Heart right ventricle (tissue), 16 donors: ENCODE measurements around the gene DCANP1. TPM values are rescaled to one million over a fixed set of nuclear protein-coding genes. Genes with fewer than 3 reads are reported as not detected.
A peak's percentile ranks its signal among the peaks of the same experiment; 100 is the strongest.

Experiments used
- ATAC-seq, 8 donors: fragments of 200-7000 bp; cut with Tn5 transposase; one replicate each; pipeline ENCODE4 v1.9.1; 2020; ENCODE audit warnings: mild to moderate bottlenecking in 8 of 8, moderate library complexity in 8 of 8, moderate number of reproducible peaks in 1 of 8
- DNase-seq, 2 donors: peaks; one replicate each; pipeline ENCODE4 v3.0.0-alpha.2; 2020
- H3K27ac ChIP-seq, 10 donors: fragments of 200-600 bp; sonication (generic) in 2 of 10; one replicate each; pipeline versions ENCODE4 v1.5.0 to v1.8.0; 2020 to 2022; ENCODE audit warnings: mild to moderate bottlenecking in 3 of 10
- H3K27me3 ChIP-seq, 7 donors: fragments of 200-600 bp; one replicate each; pipeline ENCODE4 v1.8.0; 2021 to 2022; ENCODE audit warnings: mild to moderate bottlenecking in 2 of 7
- H3K36me3 ChIP-seq, 9 donors: fragments of 200-600 bp; sonication (generic) in 1 of 9; one replicate each; pipeline versions ENCODE4 v1.5.0 to v1.8.0; 2020 to 2022; ENCODE audit warnings: mild to moderate bottlenecking in 2 of 9
- H3K4me1 ChIP-seq, 9 donors: fragments of 200-600 bp; sonication (generic) in 1 of 9; one replicate each; pipeline versions ENCODE4 v1.5.0 to v1.8.0; 2020 to 2022; ENCODE audit warnings: mild to moderate bottlenecking in 4 of 9
- H3K4me3 ChIP-seq, 10 donors: fragments of 200-600 bp; sonication (generic) in 2 of 10; one replicate each; pipeline versions ENCODE4 v1.5.0 to v1.8.0; 2020 to 2022; ENCODE audit warnings: mild to moderate bottlenecking in 7 of 10, moderate library complexity in 2 of 10
- H3K9me3 ChIP-seq, 11 donors: fragments of 200-600 bp in 10 of 11; sonication (generic) in 2 of 11; one replicate each; pipeline versions ENCODE4 v1.5.0 to v1.8.0; 2013 to 2022; ENCODE audit warnings: mild to moderate bottlenecking in 2 of 11, control low read depth in 1 of 11, moderate library complexity in 1 of 11
- WGBS, 2 donors: extraction: QIAGEN DNeasy Blood & Tissue Kit; methylation state at CpG; one replicate each; pipeline ENCODE4 v1.1.7; 2013; ENCODE audit warnings: inconsistent platforms in 1 of 2; 5-methylcytosine and 5-hydroxymethylcytosine counted together
- intact Hi-C, 10 donors: fragments of 100-400 bp; cut with DNase I; formaldehyde crosslinking; loops; one replicate each; pipeline versions ENCODE4 v1.11.1 to v1.14.2; 2022
- polyA plus RNA-seq, 2 donors: library from polyadenylated mRNA; stranded (reverse); fragments of 200-250 nt; gene quantifications; one replicate each; pipeline ENCODE4 v1.2.3, GENCODE V29; 2013
- total RNA-seq, 10 donors: library from RNA; stranded (reverse); fragmentation: NEBNext Ultra II Directional in 3 of 10; extraction: Animal tissue kit (Norgen Biotek cat#: 25700) in 3 of 10; gene quantifications; one replicate each; pipeline versions ENCODE4 v1.2.1 to v1.2.4, GENCODE V29; 2021 to 2023
- TF ChIP-seq, protein P1 (sequence below), 9 donors: fragments of 200-600 bp; sonication (generic) in 2 of 9; IDR thresholded peaks; one replicate each; pipeline versions ENCODE4 v1.5.0 to v1.8.0; 2021 to 2022; ENCODE audit warnings: antibody characterized with exemption in 9 of 9, mild to moderate bottlenecking in 5 of 9, moderate library complexity in 1 of 9
- donor health status: Arrhythmogenic right ventricular cardiomyopathy.
- donor health status: ischemic (EF 13 %, LVEDD 7.1; RV severe dilation, severe dysfunction).
- donor health status: healthy with polysubstance abuse.
- donor health status: DM: no; HTN: yes; CAD: no.
- donor health status: DM: no; HTN: no; CAD: no.
- donor health status: ischemic (EF 25% LVEDD 6.9; RV normal size, moderate dysfunction).
- donor health status: ischemic (EF 25% LVEDD 5.7; RV mildly dilated, moderate dysfunction).
- donor health status: healthy.
- donor health status: DM: yes; HTN: yes; CAD: no.
- donor health status: Ischemic cardiomyopathy.
- donor health status: ischemic (EF 35%, LVEDD 5.7; RV mildly dilated, moderate dysfunction).
- donor health status: nonischemic (EF 11% LVEDD 7.7; RV severe dilation, severe dysfunction).
- donor health status: DM: yes; HTN: yes; CAD: no.
- donor health status: PGD.
- donor health status: ischemic (EF 29% LVEDD 5.4; RV normal size, mild dysfunction).
- donor health status: nonischemic (EF 23%, LVEDD 6.1; RV moderate dilation, normal function).

Gene DCANP1
- total and polyA plus RNA-seq, 12 donors, result not detected

DNA sequence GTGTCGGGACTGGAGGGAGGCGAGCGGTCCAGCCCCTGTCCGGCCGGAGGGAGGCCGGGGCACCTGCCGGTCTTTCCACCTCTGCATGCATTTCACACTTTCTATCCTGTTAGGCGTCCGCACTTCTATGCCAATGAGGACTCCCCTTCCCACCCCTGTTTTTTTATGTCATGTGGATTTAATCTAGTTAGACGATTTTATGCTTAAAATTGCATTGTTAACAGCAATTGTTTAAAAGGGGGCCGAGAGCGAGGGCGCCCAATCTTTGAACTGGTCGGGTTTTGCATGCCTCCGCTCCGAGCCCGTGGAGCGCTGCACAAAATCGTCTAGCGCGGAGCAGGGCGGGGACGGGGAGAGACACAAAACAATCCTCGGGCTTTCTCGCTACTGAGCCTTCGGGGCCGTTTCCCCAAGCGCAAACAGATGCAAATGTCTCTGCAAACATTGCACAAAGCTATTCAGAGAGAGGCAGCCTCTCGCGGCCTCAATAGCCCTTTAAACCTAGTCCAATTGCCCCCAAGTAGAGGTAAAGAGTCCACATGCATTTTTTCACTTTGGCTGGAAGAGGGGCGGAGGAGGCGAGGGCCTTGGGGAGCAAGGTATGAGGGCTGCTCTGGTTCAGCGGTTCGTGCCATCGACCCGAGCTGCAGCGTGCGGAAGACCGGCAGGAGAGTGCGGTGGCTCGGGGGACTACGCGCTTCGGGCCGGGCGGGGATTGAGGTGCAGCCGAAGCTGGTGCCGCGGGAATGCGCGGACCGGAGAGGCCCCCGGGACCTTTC, 42.5 kb upstream of the DCANP1 start:
- ATAC-seq, result no peak

DNA sequence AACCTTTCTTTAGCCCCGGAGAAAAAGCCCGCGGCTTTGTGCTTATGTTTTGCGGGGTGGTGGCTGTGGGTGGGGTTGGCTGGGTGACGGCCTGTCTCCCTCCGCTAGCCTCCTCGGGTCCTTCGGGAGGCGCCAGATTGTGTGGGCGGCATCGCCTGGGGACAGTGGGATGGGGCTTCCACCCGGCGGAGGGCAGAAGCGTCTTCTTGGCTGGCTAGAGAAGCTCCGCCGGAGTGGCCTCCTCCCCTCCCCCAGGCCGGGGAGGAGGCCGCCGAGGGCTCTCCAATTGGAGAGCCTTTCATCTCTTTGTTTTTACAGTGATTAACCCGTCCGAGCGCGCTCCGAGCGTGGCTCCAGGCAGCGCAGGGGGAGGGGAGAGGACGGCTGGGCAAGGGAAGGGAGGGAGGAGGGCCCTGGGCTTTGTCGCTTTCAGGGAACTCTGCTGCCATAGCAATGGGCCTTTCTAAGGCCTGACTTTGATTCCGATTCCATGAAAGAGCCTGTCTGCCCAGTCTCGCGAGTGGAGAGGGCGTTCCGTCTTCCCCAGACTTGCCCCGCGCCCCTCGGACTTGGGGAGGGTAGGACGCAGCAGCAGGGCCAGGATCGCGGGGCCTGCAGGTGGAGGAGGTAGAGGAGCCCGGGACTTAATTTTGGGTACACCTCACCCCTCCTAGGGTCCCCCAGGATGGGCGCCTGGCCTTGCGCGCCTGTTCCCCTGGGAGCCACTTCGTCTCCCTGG, 41.7 kb upstream of the DCANP1 start:
- ATAC-seq (peak in 4 of 8 donors; percentile 26 to 55 (median 41)), DNase-seq (peak in 1 of 2 donors; percentile 14)
- H3K27me3 ChIP-seq, result peaks cover 31 to 95% (median 88%) of the 10 kb centered on the region in 7 donors

More for the DNA sequence above, 42.5 kb upstream of the DCANP1 start:
- WGBS, 2 donors, result 0 to 2% methylated on average over 53 of the region's 53 CpGs
- no peak for DNase-seq
- Histone ChIP-seq H3K4me3 (peak overlapping the region; percentile 5 to 46 (median 34)), H3K36me3 (no peaks in the 10 kb centered on the region), H3K4me1 (peaks cover 2 to 39% (median 23%) of the 10 kb centered on the region in 9 donors), H3K27me3 (peaks cover 31 to 97% (median 92%) of the 10 kb centered on the region in 7 donors), H3K9me3 (no peaks in the 10 kb centered on the region), H3K27ac (no peak overlapping the region)
- TF ChIP-seq, protein P1, sequence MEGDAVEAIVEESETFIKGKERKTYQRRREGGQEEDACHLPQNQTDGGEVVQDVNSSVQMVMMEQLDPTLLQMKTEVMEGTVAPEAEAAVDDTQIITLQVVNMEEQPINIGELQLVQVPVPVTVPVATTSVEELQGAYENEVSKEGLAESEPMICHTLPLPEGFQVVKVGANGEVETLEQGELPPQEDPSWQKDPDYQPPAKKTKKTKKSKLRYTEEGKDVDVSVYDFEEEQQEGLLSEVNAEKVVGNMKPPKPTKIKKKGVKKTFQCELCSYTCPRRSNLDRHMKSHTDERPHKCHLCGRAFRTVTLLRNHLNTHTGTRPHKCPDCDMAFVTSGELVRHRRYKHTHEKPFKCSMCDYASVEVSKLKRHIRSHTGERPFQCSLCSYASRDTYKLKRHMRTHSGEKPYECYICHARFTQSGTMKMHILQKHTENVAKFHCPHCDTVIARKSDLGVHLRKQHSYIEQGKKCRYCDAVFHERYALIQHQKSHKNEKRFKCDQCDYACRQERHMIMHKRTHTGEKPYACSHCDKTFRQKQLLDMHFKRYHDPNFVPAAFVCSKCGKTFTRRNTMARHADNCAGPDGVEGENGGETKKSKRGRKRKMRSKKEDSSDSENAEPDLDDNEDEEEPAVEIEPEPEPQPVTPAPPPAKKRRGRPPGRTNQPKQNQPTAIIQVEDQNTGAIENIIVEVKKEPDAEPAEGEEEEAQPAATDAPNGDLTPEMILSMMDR (IDR thresholded peaks at IDR 0.05), result no peak
- intact Hi-C loops, result loop anchor here in 1 of 10 donors (1.0 kb wide), 1 partner anchor 8 kb away; no protein-coding TSS in a partner anchor

DNA sequence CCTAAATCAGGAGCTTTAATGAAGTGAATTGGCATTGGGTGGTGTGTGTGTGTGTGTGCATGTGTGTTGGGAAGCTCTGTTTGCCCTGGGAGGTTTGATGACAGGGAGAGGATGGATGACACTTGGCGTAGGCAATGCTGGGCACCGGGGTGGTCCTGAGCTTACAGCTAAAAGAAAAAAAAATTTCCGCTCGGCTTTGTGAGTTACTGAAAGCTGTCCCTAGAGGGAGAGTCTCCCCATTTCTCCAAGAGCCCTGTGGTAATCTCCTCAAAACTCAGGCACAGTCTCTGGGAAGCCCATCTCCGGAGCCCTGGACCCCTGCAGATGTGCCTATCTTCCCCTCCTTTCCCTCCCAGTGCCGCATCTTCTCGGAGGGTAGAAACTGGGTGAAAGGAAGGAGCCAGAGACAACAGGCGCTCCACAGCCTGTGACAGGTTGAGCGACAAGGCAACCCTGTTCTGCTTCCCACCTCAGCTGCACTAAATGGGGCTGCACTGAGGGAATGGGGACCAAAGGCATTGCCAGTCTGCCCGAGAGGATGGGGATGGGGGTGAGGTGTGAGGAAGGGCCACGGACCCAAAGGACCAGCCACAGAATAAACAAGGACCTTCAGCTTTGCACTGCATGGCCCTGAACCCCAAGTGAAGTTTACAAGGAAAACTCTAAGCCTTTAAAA, 40.8 kb upstream of the DCANP1 start:
- no peaks in the 10 kb centered on the region for H3K36me3 ChIP-seq
- H3K4me1 ChIP-seq, result peaks cover 2 to 31% (median 23%) of the 10 kb centered on the region in 9 donors
- TF ChIP-seq, protein P1 (IDR thresholded peaks at IDR 0.05), result no peak
- WGBS, 2 donors, result 14% methylated on average over 11 of the region's 11 CpGs
- intact Hi-C loops, result no loop called here
- no peaks in the 10 kb centered on the region for H3K9me3 ChIP-seq
- no peak for ATAC-seq
- peaks cover 31 to 90% (median 83%) of the 10 kb centered on the region in 7 donors for H3K27me3 ChIP-seq
- no peak for DNase-seq
- H3K27ac ChIP-seq, result no peak overlapping the region
- H3K4me3 ChIP-seq, result no peak overlapping the region

More for the DNA sequence above, 41.7 kb upstream of the DCANP1 start:
- WGBS, 2 donors, result 1% methylated on average over 44 of the region's 44 CpGs
- peaks cover 2 to 38% (median 23%) of the 10 kb centered on the region in 9 donors for H3K4me1 ChIP-seq
- no peak overlapping the region for H3K27ac ChIP-seq
- H3K4me3 ChIP-seq, result peak overlapping the region; percentile 5 to 46 (median 36)
- H3K9me3 ChIP-seq, result no peaks in the 10 kb centered on the region
- H3K36me3 ChIP-seq, result no peaks in the 10 kb centered on the region
- intact Hi-C loops, result no loop called here
- TF ChIP-seq, protein P1 (IDR thresholded peaks at IDR 0.05), result no peak

DNA sequence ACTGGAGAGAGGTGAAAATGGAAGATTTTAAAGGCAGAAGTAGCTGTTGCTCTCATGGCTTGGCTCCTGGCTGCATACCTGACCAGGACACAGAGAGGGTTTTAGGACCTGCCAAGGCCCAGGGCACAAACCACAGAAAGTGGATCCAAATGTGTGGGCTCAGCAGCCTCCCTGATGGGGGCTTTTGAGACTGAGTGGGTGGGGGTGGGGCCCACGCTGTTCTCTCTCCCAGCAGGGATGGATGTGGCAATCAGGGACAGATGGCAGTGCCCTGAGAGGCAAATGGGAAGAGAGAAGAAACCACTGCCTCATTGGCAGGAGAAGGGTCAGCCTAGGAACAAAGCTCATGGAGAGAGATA, 39.9 kb upstream of the DCANP1 start:
- H3K4me3 ChIP-seq, result no peak overlapping the region
- ATAC-seq (no peak), DNase-seq (no peak)
- H3K27ac ChIP-seq, result no peak overlapping the region
- H3K9me3 ChIP-seq, result no peaks in the 10 kb centered on the region
- 34 to 40% methylated on average over 1 of the region's 1 CpG for WGBS, 2 donors
- H3K27me3 ChIP-seq, result peaks cover 31 to 88% (median 73%) of the 10 kb centered on the region in 7 donors
- intact Hi-C loops, result no loop called here
- TF ChIP-seq, protein P1 (IDR thresholded peaks at IDR 0.05), result no peak
- H3K4me1 ChIP-seq, result peaks cover 2 to 29% (median 23%) of the 10 kb centered on the region in 9 donors
- no peaks in the 10 kb centered on the region for H3K36me3 ChIP-seq
